Measurements from ENCODE around the gene TEX30. TPM values are rescaled to one million over a fixed set of nuclear protein-coding genes. Genes with fewer than 3 reads are reported as not detected.

The TEX30 gene
- polyA plus RNA-seq, 2 of the 4 experiments (the other 2 are of a cell fraction) = 12.9 to 21.3 TPM

- no peak for DNase-seq (ENCODE audit: low read depth in 1 of 2, low spot score in 1 of 2)
- no peak for ATAC-seq
- WGBS (ENCODE audit: missing lambda C conversion rate) = 24% methylated on average over 1 of the region's 1 CpG
- no peaks in the 10 kb centered on the region for H3K4me1 ChIP-seq
- H3K4me2 ChIP-seq = no peak overlapping the region
- CTCF ChIA-PET = no interaction called here
- H3K4me3 ChIP-seq = no peak overlapping the region
- no peak for TF ChIP-seq EP300 (IDR thresholded peaks at IDR 0.05)
- no peak for TF ChIP-seq BCL3 (IDR thresholded peaks at IDR 0.05)
- TF ChIP-seq PHF8 (IDR thresholded peaks at IDR 0.05; ENCODE audit: borderline replicate concordance, low read depth) = no peak
- TF ChIP-seq RNF2 (IDR thresholded peaks at IDR 0.05; ENCODE audit: borderline replicate concordance, low read depth) = no peak
- POLR2A ChIA-PET = no interaction called here
- H3K27ac ChIP-seq = no peak overlapping the region
- FAIRE-seq = no peak
- no peaks in the 10 kb centered on the region for H3K9me3 ChIP-seq
These were observed 18.8 kb upstream of the TEX30 start for GRCh38 chr13:102792396-102792795.

GRCh38 chr13:102788683-102789082 lies 15.1 kb upstream of the TEX30 start:
- H3K4me2 ChIP-seq = no peak overlapping the region
- ChIA-PET CTCF (interaction anchor here (0.9 to 2.1 kb wide), 2 partner anchors 11 to 59 kb away, joined by 3 to 11 read pairs; no protein-coding TSS in a partner anchor), POLR2A (no interaction called here)
- FAIRE-seq = no peak
- 98% methylated on average over 8 of the region's 8 CpGs for WGBS (ENCODE audit: missing lambda C conversion rate)
- no peak for ATAC-seq
- no peaks in the 10 kb centered on the region for H3K9me3 ChIP-seq
- no peak overlapping the region for H3K27ac ChIP-seq
- no peak overlapping the region for H3K4me3 ChIP-seq
- TF ChIP-seq EHMT2 (IDR thresholded peaks at IDR 0.05; ENCODE audit: low read depth) (no peak), HOXB13 (CRISPR knock-in tag; IDR thresholded peaks at IDR 0.05; ENCODE audit: low read depth) (no peak), RCOR1 (IDR thresholded peaks at IDR 0.05; ENCODE audit: low read depth, low read length) (no peak), GATA3 (IDR thresholded peaks at IDR 0.05; ENCODE audit: borderline replicate concordance) (no peak), PBX3 (IDR thresholded peaks at IDR 0.05) (no peak), ESRRA (IDR thresholded peaks at IDR 0.05; ENCODE audit: borderline replicate concordance, low read length) (no peak), CEBPB (IDR thresholded peaks at IDR 0.05) (no peak), ATOH8 (CRISPR knock-in tag; IDR thresholded peaks at IDR 0.05; ENCODE audit: low read depth) (no peak), PHF8 (IDR thresholded peaks at IDR 0.05; ENCODE audit: borderline replicate concordance, low read depth) (no peak), EHF (CRISPR knock-in tag; IDR thresholded peaks at IDR 0.05) (no peak), REST (IDR thresholded peaks at IDR 0.05) (no peak), HDAC2 (IDR thresholded peaks at IDR 0.05) (no peak)
- H3K4me1 ChIP-seq = no peaks in the 10 kb centered on the region
- DNase-seq (ENCODE audit: low read depth in 1 of 2, low spot score in 1 of 2) = no peak

- Histone ChIP-seq H3K4me2 (no peak overlapping the region), H3K9me3 (no peaks in the 10 kb centered on the region), H3K4me3 (no peak overlapping the region), H3K4me1 (no peaks in the 10 kb centered on the region), H3K27ac (no peak overlapping the region)
- no peak for ATAC-seq
- no peak for TF ChIP-seq PBX3 (IDR thresholded peaks at IDR 0.05)
- CTCF ChIA-PET = interaction anchor here (0.9 kb wide), 1 partner anchor 16 kb away, joined by 3 read pairs; no protein-coding TSS in a partner anchor
- DNase-seq (ENCODE audit: low read depth in 1 of 2, low spot score in 1 of 2) = no peak
- no peak for FAIRE-seq
- POLR2A ChIA-PET = no interaction called here
- 57% methylated on average over 3 of the region's 3 CpGs for WGBS (ENCODE audit: missing lambda C conversion rate)
These were observed 10.9 kb upstream of the TEX30 start for GRCh38 chr13:102784483-102784882.

Measured in A549 (cell line).